T-helper 1 cell treated with Interleukin-12 subunit alpha and Interleukin-12 subunit beta and Interleukin-4 antibody, amounts not matched to agents 30 μg/mL and 1 μg/mL, for 36 hours (primary cell): ENCODE data around the gene CAV1.

Experiments
- H3K27ac Mint-ChIP-seq: one replicate; pipeline ENCODE4 v1.8.0; 2021; ENCODE audit warnings: mild to moderate bottlenecking, mixed read lengths
- H3K27me3 Mint-ChIP-seq: one replicate; pipeline ENCODE4 v1.8.0; 2021; ENCODE audit warnings: low read depth, mixed read lengths
- H3K36me3 Mint-ChIP-seq: one replicate; pipeline ENCODE4 v1.8.0; 2021; ENCODE audit warnings: low read depth, mixed read lengths
- H3K4me1 Mint-ChIP-seq: one replicate; pipeline ENCODE4 v1.8.0; 2021; ENCODE audit warnings: low read depth, mixed read lengths
- H3K4me3 Mint-ChIP-seq: one replicate; pipeline ENCODE4 v1.8.0; 2021; ENCODE audit warnings: mild to moderate bottlenecking, moderate library complexity, mixed read lengths
- H3K9me3 Mint-ChIP-seq: one replicate; pipeline ENCODE4 v1.8.0; 2021; ENCODE audit warnings: mixed read lengths

CAV1 gene

DNA sequence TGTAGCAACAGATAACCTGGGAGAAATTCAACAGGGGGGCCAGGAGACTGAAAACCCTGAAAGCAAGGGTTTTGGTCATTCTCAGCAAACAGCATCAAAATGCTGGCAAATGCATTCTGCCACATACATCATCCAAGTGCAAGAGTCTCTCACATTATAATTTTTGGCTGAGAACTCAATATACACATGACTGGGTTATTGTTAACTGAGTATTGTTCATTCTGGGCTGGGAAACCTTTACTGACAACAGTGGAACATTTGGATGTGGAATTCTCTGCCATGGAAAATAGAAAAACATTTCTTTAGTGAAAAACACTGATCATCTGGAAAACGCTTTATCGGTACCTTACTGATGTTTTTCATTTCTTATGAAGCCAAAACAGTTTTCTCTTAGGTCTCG is 74.0 kb downstream of the CAV1 start:
- Mint-ChIP-seq H3K36me3 (no peaks in the 10 kb centered on the region), H3K4me1 (peaks cover 6% of the 10 kb centered on the region), H3K27me3 (peaks cover 37% of the 10 kb centered on the region)

DNA sequence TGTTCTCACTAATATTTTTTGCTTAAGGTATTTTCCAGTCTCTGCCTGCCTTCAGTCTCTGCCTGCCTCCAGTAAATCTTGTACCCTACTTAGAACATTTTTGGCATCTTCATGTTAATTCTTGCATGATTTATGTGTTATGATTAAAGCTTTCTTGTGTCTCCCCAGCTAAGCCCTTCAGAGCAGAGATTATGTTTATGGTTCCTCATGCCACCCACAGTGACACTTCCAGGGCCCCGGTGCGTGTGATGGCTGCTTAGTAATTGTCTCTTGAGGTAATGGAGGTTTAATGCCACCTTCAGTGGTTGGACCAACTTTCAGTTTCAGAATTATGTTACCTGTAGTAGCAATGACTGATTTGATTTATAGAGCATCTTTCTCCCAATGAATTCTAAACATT is 76.6 kb downstream of the CAV1 start:
- Mint-ChIP-seq H3K36me3 (no peaks in the 10 kb centered on the region), H3K27ac (no peak overlapping the region), H3K4me1 (peaks cover 6% of the 10 kb centered on the region), H3K4me3 (no peak overlapping the region), H3K9me3 (no peaks in the 10 kb centered on the region), H3K27me3 (peaks cover 22% of the 10 kb centered on the region)

More for the DNA sequence above, 74.0 kb downstream of the CAV1 start:
- Mint-ChIP-seq H3K4me3 (no peak overlapping the region), H3K9me3 (no peaks in the 10 kb centered on the region), H3K27ac (no peak overlapping the region)

DNA sequence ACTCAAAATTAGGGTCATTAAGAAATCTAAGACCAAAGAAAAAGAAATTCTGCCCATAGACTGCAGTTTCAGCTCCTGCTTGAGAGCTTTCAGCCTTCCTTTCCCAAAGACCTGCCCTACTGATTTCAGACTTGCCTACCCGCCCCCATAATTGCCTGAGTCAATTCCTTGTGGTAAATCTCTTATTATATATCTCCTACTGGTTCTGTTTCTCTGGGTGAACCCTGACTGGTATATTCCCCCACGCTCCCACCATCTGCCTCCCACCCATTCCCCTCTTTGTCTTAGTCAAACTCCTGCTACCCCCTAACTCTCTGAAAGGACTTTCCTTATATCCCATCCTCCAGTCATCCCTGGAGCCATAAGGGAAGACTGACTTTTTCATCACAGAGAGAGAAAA is 82.5 kb downstream of the CAV1 start:
- Mint-ChIP-seq H3K36me3 (no peaks in the 10 kb centered on the region), H3K4me3 (no peak overlapping the region), H3K4me1 (no peaks in the 10 kb centered on the region), H3K27me3 (peaks cover 9% of the 10 kb centered on the region), H3K9me3 (no peaks in the 10 kb centered on the region), H3K27ac (no peak overlapping the region)

DNA sequence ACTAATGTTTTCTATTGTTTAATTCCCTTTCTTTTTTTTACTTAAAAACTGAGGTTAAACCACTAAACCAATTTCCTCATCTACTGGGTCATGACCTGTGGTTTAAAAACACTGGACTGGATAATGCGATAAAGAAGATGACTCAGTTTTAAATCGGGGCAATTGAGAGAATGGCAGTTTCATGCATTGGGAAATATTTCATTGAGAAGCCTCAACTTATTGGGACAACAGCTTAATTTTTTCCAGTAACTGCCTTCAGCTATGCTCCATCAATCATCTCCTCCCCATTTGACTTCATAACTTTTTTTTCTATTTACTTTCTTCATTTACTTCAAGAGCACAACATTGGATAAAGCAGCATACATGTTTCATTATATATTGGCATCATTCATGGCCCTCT is 85.4 kb downstream of the CAV1 start:
- no peak overlapping the region for H3K27ac Mint-ChIP-seq

DNA sequence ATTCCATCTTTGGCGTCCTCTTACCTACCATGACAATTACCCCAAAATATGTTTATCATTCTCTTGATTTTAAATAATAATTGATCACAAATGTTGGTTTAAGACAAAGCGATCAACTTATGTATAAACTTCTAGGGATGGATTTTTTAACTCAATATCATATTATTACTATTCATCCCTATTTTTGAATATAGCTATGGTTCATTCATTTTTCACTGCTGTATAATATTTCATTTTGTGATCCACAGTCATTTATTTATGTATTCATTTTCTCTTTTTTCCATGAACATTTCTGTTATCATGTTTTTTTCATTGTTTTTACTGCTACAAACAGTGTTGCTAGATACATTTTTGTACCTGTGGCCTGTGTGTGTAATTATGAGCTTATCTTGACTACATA is 85.9 kb downstream of the CAV1 start:
- Mint-ChIP-seq H3K27ac (no peak overlapping the region), H3K27me3 (peaks cover 13% of the 10 kb centered on the region), H3K36me3 (no peaks in the 10 kb centered on the region)

More for the DNA sequence above, 85.4 kb downstream of the CAV1 start:
- Mint-ChIP-seq H3K27me3 (peaks cover 12% of the 10 kb centered on the region), H3K4me3 (no peak overlapping the region), H3K36me3 (no peaks in the 10 kb centered on the region), H3K4me1 (no peaks in the 10 kb centered on the region), H3K9me3 (no peaks in the 10 kb centered on the region)

More for the DNA sequence above, 85.9 kb downstream of the CAV1 start:
- H3K4me1 Mint-ChIP-seq, result no peaks in the 10 kb centered on the region
- no peak overlapping the region for H3K4me3 Mint-ChIP-seq
- no peaks in the 10 kb centered on the region for H3K9me3 Mint-ChIP-seq
